Measurements from ENCODE around the gene PYGM.
A peak's percentile ranks its signal among the peaks of the same experiment; 100 is the strongest.

The PYGM gene

DNA sequence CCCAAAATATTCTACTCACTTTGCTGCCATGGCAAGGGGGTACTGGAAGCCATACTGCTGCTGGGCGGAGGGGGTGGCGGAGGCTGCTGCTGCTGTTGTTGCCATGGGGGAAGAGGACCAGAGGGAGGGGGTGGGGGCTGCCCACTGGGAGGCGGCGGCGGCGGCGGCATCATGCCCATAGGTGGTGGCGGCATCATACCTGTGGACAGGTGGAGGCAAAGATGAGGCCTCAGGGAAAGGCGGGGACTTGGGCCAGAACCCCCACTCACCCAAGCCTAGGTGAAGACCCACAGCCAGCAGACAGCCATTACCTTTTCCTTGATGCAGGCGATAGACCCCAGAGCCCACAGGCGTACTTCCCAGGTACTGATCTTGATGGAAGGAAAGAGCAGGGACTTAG is 7.1 kb upstream of the PYGM start:
- DNase-seq: no peak

DNA sequence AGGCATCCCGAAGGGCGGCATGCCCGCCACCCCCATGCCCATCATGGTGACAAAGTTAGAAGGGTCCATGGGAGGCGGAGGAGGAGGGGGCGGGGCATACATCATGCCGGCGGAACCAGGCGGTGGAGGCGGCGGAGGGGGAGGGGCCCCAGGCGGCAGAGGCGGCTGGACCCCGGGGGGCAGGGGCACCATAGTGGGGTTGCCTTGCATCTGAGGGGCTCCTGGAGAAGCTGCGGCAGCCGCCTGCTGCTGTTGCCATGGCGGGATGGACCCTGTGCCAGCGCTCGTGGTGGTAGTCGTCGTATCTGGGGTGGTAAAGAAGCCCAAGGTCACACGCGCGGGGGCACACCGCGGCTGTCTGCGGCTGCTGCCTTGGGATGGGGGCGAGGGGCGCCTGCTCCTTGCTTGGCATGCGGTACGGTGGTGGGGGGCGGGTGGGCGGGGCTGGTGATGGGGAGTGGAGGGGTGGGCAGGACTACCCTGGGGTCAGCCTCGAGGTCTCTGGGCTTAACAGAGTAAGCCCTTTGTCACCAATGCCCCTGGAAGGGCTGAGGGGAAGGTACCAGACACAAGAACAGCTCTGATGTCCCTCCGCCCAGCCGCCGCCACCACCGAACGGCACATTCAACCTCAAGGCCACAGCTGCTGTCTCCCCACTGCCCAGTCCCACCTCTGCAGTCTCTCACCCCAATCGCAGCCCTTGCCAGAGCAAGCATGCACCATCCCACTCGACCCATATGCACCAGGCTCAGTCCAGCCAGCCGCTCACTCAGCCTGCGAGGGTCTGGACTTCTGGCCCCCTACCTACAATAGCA is 6.3 kb upstream of the PYGM start:
- no peak for DNase-seq

DNA sequence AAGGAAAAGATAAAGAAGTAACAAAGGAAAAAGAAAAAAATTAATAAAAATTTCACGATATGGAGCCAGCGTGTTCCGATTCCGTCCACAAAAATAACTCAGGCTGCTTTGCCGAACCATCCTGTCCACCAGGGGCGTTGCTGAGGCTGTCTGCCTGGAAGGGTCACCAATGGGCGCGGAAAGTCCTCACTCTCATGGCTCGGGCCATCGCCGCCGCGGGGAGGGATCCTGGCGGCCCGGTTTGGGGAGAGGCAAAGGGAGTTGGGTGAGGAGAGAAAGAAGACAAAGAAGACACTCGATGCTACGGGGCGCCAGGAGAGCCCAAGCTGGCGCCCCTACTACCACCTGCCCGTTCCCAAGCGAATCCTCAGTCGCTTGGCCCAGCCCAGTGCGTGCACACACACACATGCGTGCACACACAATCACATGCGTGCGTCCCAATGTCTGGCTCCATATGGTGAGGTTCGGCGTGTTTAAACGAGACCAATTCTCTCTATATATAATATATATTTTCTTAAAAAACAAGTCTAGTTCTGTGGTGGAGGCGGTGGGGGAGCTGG is 5.6 kb upstream of the PYGM start:
- DNase-seq: no peak

DNA sequence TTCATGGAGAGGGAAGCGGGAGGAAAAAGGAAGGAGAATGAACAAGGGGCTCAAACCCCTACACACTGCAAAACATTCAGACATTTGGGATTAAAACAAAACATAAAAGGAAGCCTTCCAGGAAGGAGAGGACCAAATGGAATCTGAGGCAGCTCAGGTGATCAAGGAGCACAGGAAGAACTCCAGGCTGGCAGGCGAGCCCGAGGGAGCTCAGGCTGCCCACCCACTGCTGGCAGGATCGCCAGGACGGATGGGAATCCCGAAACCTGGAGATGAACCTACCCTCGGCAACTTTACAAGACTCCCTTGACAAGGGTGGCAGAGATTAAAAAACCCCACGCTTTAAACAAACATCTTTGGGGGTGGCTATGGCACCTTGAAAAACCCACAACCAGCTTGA is 5.0 kb upstream of the PYGM start:
- no peak for DNase-seq

DNA sequence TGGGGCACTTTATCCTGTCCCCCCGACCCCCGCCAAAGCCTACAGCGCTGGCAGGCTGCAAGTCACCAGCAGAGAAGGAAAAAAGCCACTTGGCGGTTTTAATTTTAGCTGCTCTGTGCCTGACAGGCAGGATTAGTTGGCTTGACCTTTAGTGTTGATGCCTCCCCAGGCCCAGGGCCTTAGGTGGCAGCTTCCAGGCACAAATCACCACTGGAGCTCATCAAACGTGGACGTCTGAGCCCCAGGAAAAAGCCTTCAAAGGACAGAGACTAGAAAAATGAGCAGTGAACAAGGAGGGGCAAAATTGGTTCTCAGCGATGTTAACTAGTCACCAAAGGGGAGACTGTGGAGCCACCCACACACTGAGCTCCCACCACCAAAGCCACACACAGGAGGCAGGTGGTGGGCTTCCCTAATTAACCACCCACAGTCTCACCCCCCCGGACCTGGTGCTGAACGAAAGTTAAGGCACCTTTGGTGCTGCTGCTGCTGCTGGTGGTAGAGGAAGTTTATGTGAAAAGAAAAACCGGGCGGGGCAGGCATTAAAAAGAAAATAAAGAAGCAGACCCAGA is 4.4 kb upstream of the PYGM start:
- DNase-seq: peak; percentile 48 to 58

DNA sequence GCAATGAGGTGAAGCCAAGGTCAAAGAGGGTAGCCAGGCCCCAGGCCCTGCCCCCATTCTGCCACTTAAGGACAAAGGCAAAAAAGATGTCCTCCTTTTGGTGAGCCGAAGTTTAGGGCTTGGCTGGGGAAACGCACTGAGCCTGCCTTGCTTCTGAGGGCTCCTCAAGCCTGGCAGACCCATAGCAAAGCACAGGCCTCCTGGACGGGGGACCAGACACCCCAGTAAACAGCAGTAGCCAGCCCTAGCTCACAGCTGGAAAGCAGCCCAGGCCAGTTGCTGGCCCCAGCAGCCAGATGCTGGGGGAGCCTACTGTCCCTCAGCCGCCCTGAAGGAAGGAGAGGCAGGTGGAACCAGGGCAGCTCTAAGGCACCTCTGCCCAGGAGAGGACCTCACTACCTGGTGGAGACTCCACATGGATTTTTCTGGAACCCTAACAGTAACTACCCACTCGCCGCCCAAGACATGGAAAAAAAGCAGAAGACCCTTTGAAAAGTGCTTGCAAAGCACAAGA is 3.8 kb upstream of the PYGM start:
- DNase-seq: no peak

DNA sequence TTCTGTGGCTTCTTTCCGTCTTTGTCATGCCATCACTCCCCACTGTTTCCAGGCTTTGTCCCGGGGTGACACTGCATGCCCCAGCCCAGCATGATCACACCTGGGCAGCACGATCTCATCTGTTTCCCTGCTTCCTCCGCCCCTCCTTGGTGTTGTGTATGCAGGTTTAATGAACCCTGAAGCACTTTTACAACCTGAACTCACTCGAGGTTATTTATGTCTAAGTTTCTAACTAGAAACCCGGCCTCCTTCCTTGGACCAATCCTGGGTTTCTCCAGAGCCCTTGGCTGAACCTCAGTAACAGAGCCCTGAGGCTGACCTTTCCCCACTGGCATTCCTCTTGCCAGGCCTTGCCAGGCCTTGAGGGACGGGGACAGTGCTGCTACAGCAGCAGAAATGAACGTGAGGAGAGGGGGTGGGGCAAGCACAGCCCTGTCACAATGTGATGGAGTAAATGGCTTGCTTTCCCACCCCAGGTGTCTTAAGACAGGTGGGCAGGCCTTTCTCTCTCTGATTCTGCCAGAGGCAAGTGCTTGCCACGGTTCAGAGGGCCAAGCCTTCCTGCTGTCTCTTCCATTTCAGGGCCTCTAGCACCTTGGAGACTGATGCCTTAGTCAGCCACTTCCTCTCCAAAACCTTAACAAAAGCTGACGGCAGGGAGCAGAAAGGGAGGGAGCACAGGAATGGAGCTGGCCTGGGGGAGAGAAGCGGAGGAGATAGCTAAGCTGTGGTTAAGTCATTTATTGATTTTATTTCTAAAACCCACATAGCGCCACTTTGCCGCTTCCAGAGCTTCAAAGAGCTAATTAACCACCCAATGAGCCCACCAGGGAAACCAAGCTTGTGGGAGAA is 3.1 kb upstream of the PYGM start:
- no peak for DNase-seq

DNA sequence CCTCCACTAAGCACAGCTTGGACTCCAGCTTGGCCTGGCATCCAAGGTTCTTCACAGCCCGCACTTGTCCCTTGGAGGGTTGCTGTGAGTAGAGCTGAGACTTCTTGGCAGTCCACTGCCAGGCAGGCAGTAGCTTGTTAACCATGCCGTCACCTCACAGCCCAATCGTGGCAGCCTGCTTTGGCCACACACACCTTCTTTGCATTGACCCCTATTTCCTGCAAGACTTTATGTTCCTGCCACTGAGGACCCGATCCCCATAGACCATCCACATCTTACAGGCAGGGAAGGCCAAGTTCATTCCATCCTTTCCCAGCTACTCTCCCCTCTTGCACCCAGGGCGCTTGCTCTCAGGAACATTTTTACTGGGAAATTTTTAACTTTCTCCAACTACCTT is 2.5 kb upstream of the PYGM start:
- DNase-seq: no peak

DNA sequence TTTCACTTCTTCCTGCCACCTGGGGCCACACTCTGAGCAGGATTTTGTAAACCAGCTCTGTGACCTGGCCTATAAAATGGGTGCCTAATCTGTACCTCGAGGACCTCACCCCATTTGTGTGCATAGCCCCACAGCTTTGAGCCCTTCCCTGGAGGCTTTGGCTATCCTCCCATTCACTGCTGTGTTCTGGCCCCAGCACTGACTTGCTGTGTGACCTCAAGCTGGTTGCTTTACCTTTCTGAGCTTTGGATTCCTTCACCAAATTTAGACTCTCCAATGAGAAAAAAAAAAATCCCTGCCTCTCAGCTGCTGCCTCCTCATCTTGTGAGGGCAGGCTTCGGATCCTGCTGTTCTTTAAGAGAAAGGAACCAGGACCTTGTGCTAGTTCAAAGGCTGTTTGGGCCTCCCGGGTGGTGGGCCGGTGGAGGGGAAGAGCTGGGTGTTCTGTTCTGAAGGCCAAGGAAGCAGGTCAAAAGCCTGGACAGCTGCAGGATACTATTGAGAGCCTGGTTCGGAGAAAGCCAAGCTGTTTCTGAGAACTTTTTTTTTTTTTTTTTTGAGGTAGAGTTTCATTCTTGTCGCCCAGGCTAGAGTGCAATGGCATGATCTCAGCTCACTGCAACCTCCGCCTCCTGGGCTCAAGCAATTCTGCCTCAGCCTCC is 1.1 kb upstream of the PYGM start:
- DNase-seq: no peak

DNA sequence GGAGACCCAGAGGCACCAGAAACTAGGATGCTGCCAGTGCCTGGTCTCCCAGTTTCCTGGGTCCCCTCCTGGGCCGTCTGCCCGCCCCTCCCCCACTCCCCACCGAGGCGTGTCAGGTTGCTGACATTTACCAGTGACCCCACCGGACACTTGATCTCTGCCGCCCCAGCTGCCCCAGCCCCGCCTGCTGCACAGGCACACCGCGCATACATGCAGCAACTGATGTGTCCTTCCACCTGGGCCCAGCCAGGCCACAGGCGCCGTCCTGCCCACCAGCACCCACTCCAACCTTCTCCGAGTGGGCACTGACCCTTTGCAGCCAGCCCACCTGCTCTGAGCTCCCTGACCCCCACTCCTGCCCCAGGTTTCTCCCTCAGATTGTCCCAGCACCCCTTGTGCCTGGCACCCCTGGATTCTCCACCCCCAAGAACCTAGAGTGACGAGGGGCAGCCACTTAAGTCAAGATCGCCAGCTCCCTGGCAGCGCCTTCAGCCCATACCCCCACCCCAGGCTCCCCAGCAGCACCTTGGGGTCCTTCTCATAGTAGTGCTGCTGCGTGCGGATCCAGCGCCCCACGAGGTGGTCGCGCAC is 548 bp downstream of the PYGM start:
- DNase-seq: no peak

DNA sequence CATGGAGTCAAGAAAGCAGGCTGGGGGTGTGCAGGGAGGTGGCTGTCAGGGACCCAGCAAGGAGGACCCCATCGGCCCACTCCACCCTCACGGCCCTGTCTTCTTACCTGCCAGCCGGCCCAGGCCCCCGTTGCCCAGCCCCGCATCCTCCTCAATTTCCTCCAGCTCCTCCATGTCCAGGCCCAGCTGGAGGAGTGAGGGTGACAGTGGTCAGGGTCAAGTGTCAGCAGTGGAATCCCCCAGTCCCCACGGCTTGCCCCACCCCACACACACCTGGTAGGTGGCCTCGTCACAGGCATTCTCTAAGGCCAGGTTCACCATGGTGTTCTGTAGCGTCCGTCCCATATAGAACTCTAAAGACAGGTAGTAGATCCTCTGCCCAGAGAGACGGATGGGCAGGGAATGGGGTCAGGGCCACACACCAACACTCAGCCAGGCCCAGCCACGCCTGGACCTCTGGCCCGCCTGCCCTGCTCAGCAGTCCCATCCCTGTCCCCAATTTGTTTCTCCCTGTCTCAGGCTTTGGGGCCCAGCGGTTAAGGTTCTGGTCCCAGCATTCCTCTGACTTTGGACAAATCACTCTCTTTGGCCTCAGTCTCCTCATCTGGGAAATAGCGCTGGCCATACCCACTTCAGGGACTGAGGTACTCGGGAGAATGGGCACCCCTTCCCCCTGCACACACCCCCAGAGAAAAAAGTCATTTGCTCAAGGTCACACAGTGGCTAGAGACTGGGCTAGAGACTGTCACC is 1.3 kb downstream of the PYGM start:
- no peak for DNase-seq

DNA sequence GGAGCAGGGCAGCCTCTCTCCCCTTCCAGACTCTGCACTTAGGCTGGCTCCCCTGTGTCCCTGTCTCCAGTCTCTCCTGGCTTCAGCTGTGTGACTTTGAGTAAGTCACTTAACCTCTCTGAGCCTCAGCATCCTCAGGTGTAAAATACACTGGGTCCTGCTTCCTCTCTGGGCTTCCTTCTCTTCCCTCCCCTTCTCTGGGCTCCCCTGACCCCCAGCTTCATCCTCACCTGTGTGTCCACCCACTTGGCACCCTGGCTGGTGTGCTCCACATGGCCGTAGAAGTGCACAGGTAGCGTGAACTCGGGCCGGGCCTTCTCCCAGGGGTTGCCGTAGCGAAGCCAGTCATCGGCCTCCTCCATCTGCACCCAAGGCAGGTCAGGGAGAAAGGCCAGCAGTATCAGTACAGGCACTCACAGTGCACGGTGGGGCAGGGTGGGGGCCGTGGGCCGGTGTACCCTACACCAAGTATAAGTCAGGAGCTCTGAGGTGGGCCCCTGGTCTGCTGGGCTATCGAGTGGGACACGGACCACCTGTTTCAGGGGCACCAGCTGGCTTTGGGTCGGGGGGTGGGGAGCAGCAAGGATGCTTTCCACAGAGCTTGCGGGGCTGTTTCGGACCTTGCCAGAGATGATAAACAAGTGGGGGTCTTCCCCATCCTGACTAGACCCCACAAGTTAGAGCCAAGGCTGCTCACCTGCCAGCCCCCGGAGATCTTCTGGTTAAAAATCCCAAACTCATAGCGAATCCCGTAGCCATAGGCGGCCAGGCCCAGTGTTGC is 2.0 kb downstream of the PYGM start:
- no peak for DNase-seq

DNA sequence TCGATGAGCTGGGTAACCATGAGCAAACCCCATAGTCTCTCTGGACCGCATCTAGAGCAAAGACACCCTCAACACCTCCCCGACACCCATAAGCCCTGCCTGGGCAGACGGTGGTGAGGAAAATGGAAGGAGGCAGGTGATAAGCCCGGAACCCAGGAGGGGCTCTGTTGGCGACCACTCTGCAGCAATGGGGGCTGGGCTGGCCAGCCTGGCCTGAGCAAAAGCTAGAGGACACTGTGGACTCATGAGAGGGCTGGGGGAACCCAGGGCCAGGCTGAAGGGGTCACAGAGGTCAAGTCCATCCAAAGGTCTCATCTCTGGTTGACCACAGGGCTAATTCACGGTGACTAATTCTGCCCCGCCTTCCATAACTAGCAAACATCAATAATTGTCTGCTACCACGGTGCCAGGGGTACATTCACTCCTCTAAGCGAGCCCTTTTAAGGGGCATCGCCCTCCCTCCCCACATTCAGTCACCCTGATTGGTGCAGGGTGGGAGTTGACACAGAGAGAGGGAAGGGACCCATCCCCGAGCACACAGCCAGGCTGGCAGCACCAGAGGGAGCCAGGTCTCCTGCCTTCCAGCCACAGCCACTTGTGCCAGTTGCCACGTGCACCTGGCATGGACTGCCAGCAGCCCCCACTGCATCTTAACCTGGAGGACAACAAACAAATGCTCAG is 4.0 kb downstream of the PYGM start:
- DNase-seq: no peak

DNA sequence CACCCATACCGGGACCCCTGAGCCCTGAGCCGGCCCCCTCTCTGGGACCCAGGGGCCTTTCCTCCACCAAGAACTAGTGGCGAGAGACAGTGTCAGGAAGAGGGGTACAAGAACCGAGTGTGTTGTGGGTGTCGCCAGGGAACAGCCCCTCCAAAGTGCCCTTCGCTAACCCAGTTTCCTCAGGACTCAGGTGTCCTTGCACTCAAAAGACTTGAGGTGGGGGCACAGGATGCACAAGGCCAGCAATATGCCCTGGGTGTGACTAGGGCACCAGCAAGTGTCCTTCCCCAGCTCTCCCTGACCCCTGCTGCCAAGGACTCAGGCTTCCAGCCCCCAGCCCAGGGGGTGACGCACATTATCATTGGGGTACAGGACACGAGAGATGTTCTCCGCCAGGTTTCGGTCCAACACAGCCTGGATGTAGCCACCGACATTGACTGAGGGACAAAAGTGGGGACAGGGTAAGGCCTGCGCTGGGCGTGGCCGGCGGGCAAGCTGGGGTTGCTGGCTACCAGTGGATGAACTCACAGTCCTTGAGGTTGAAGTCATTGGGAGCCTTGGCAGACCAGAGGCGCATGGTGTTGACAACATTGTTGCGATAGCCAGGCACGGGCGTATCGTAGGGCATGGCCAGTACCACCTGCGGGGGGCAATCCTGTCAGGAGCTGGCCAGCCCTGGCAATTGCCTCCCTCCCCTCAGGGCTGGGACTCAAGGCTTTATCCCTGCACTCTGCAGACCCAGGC is 4.7 kb downstream of the PYGM start:
- no peak for DNase-seq

DNA sequence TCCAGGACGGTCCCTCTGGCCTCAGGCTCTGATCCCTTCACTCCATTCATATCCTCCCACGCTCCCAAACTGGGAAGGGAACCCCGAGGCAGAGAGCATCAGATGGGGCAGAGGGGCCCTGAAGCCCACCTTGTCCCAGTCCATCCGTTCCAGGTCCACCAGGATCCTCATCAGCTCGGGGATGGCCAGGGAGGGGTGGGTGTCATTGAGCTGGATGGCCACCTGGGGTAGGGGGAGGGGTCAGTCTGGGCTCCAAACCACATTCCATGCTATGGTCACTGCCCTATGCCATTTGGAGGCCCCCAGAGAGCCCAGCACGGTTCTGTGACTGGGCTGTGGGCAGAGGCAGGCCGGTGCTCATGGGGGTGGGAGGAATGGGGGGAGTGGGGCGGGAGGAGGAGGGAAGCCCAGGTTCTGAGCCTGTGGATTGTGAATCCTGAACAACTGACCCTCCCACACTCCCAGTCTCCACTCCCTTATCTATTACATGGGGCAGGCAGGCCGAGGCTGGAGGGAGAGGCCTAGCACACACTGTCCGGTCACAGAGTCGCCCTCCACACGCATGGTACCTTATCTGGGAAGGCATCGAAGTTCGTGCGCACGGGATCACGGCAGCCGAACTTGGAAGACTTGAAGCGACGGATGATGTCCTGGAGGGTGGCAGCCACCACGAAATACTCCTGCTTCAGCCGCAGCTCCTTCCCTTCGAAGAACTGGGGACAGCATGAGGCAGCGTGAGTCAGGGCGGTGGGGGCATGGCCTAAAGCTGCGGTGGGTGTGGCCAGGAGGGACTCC is 5.5 kb downstream of the PYGM start:
- no peak for DNase-seq

DNA sequence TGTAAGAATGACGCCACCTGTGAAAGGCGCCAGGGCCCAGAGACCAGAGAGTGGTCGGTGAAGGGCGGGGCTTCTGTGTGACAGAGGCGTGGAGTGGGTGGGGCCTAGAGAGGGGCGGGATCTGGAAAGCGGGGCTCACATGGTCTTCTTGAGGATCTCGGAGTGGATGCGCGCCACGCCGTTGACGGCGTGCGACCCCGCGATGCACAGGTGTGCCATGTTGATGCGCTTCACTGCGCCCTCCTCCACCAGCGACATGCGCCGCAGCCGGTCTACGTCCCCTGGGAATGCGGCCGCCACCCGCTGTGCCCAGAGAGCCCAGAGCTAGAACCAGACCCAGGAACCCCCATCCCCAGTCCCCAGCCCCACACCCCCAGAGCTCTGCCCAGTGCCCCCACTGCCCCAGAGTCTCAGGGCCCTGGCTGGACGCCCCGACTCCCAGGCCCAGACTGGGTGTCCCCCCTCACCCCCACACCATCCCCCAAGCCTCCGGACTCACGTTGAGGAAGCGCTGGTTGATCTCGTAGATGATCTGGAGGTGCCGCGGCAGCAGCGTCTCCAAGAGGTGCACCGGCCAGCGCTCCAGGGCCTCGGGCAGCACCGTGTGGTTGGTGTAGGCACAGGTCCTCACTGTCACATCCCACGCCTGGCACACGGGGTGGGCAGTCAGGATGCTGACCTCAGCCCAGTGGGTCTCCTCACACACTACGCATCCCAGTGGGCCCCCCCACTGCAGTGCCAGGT is 6.2 kb downstream of the PYGM start:
- DNase-seq: no peak

DNA sequence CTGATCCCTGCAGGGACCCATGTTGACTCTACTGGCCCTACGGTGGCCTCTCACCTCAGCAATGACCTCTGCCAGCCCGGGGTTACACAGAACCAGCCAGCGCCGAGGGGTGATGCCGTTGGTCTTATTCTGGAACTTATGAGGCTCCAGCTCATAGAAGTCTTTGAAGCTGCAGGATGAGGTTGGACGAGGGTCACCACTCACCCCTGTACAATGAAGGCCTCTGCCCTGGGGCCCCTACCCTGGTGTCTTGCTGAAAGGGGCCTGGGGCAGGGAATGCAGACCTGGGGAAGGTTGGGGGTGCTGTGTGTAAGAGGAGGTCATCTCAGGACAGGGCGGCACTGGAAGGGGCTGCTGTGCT is 6.8 kb downstream of the PYGM start:
- no peak for DNase-seq
